ENCODE measurements around the gene STKLD1.
"Not testable (repeated sequence)": the region's sequence is repeated elsewhere in the genome, so short reads cannot be mapped to it uniquely, and the experiment has no call there.

STKLD1 gene

GRCh38 chr9:133440874-133441273 is 64.7 kb downstream of the STKLD1 start:
- no peaks in the 10 kb centered on the region for H3K27me3 ChIP-seq (ENCODE audit: insufficient read depth, low read length)
- no peak overlapping the region for H2AFZ ChIP-seq (ENCODE audit: low read depth, low read length)
- no peak overlapping the region for H3K4me3 ChIP-seq (ENCODE audit: low read length)
- no peaks in the 10 kb centered on the region for H3K9me3 ChIP-seq (ENCODE audit: low read length)
- no peaks in the 10 kb centered on the region for H3K36me3 ChIP-seq (ENCODE audit: insufficient read depth, low read length)
- no peaks in the 10 kb centered on the region for H3K4me1 ChIP-seq (ENCODE audit: insufficient read depth, low read length)

- H2AFZ ChIP-seq (ENCODE audit: low read depth, low read length) = no peak overlapping the region
- H3K36me3 ChIP-seq (ENCODE audit: insufficient read depth, low read length) = no peaks in the 10 kb centered on the region
- H3K27me3 ChIP-seq (ENCODE audit: insufficient read depth, low read length) = no peaks in the 10 kb centered on the region
- H3K4me1 ChIP-seq (ENCODE audit: insufficient read depth, low read length) = no peaks in the 10 kb centered on the region
- no peaks in the 10 kb centered on the region for H3K9me3 ChIP-seq (ENCODE audit: low read length)
- H3K4me3 ChIP-seq (ENCODE audit: low read length) = no peak overlapping the region
These were observed 65.4 kb downstream of the STKLD1 start for GRCh38 chr9:133441571-133441970.

GRCh38 chr9:133443248-133443647 is 67.1 kb downstream of the STKLD1 start:
- no peaks in the 10 kb centered on the region for H3K4me1 ChIP-seq (ENCODE audit: insufficient read depth, low read length)
- no peak overlapping the region for H3K4me3 ChIP-seq (ENCODE audit: low read length)
- H3K9me3 ChIP-seq (ENCODE audit: low read length) = no peaks in the 10 kb centered on the region
- H3K36me3 ChIP-seq (ENCODE audit: insufficient read depth, low read length) = no peaks in the 10 kb centered on the region
- no peak overlapping the region for H2AFZ ChIP-seq (ENCODE audit: low read depth, low read length)
- H3K27me3 ChIP-seq (ENCODE audit: insufficient read depth, low read length) = no peaks in the 10 kb centered on the region

GRCh38 chr9:133443982-133444381 is 67.8 kb downstream of the STKLD1 start:
- no peaks in the 10 kb centered on the region for H3K9me3 ChIP-seq (ENCODE audit: low read length)
- H2AFZ ChIP-seq (ENCODE audit: low read depth, low read length) = no peak overlapping the region
- H3K36me3 ChIP-seq (ENCODE audit: insufficient read depth, low read length) = no peaks in the 10 kb centered on the region
- no peak overlapping the region for H3K4me3 ChIP-seq (ENCODE audit: low read length)
- peaks cover under 1% of the 10 kb centered on the region for H3K4me1 ChIP-seq (ENCODE audit: insufficient read depth, low read length)
- H3K27me3 ChIP-seq (ENCODE audit: insufficient read depth, low read length) = no peaks in the 10 kb centered on the region

GRCh38 chr9:133445293-133445969 is 69.3 kb downstream of the STKLD1 start:
- no peaks in the 10 kb centered on the region for H3K36me3 ChIP-seq (ENCODE audit: insufficient read depth, low read length)
- H3K27me3 ChIP-seq (ENCODE audit: insufficient read depth, low read length) = no peaks in the 10 kb centered on the region
- peaks cover 3% of the 10 kb centered on the region for H3K4me1 ChIP-seq (ENCODE audit: insufficient read depth, low read length)
- H2AFZ ChIP-seq (ENCODE audit: low read depth, low read length) = no peak overlapping the region
- H3K4me3 ChIP-seq (ENCODE audit: low read length) = no peak overlapping the region
- no peaks in the 10 kb centered on the region for H3K9me3 ChIP-seq (ENCODE audit: low read length)

GRCh38 chr9:133448487-133448972 is 72.4 kb downstream of the STKLD1 start:
- H3K9me3 ChIP-seq (ENCODE audit: low read length) = no peaks in the 10 kb centered on the region
- H3K36me3 ChIP-seq (ENCODE audit: insufficient read depth, low read length) = no peaks in the 10 kb centered on the region
- no peak overlapping the region for H2AFZ ChIP-seq (ENCODE audit: low read depth, low read length)
- H3K4me3 ChIP-seq (ENCODE audit: low read length) = no peak overlapping the region
- H3K4me1 ChIP-seq (ENCODE audit: insufficient read depth, low read length) = peaks cover 3% of the 10 kb centered on the region
- no peaks in the 10 kb centered on the region for H3K27me3 ChIP-seq (ENCODE audit: insufficient read depth, low read length)

- Histone ChIP-seq H3K4me3 (ENCODE audit: low read length) (no peak overlapping the region), H3K4me1 (ENCODE audit: insufficient read depth, low read length) (peaks cover 3% of the 10 kb centered on the region), H3K36me3 (ENCODE audit: insufficient read depth, low read length) (no peaks in the 10 kb centered on the region), H3K9me3 (ENCODE audit: low read length) (no peaks in the 10 kb centered on the region), H3K27me3 (ENCODE audit: insufficient read depth, low read length) (no peaks in the 10 kb centered on the region), H2AFZ (ENCODE audit: low read depth, low read length) (no peak overlapping the region)
These were observed 73.6 kb downstream of the STKLD1 start for GRCh38 chr9:133449760-133450159.

GRCh38 chr9:133451865-133452264 is 75.7 kb downstream of the STKLD1 start:
- not testable (repeated sequence) for H3K9me3 ChIP-seq (ENCODE audit: low read length); H2AFZ ChIP-seq (ENCODE audit: low read depth, low read length); H3K27me3 ChIP-seq (ENCODE audit: insufficient read depth, low read length)

GRCh38 chr9:133452562-133452961 is 76.4 kb downstream of the STKLD1 start:
- H3K9me3 ChIP-seq (ENCODE audit: low read length) = no peaks in the 10 kb centered on the region
- no peaks in the 10 kb centered on the region for H3K27me3 ChIP-seq (ENCODE audit: insufficient read depth, low read length)
- peaks cover 3% of the 10 kb centered on the region for H3K4me1 ChIP-seq (ENCODE audit: insufficient read depth, low read length)
- H2AFZ ChIP-seq (ENCODE audit: low read depth, low read length) = no peak overlapping the region
- no peaks in the 10 kb centered on the region for H3K36me3 ChIP-seq (ENCODE audit: insufficient read depth, low read length)
- no peak overlapping the region for H3K4me3 ChIP-seq (ENCODE audit: low read length)

More at GRCh38 chr9:133451865-133452264, 75.7 kb downstream of the STKLD1 start:
- not testable (repeated sequence) for H3K36me3 ChIP-seq (ENCODE audit: insufficient read depth, low read length); H3K4me1 ChIP-seq (ENCODE audit: insufficient read depth, low read length); H3K4me3 ChIP-seq (ENCODE audit: low read length)

GRCh38 chr9:133453651-133454050 is 77.5 kb downstream of the STKLD1 start:
- H3K27me3 ChIP-seq (ENCODE audit: insufficient read depth, low read length) = no peaks in the 10 kb centered on the region
- H2AFZ ChIP-seq (ENCODE audit: low read depth, low read length) = no peak overlapping the region
- no peak overlapping the region for H3K4me3 ChIP-seq (ENCODE audit: low read length)
- no peaks in the 10 kb centered on the region for H3K9me3 ChIP-seq (ENCODE audit: low read length)
- peaks cover 5% of the 10 kb centered on the region for H3K4me1 ChIP-seq (ENCODE audit: insufficient read depth, low read length)
- no peaks in the 10 kb centered on the region for H3K36me3 ChIP-seq (ENCODE audit: insufficient read depth, low read length)

GRCh38 chr9:133454325-133454724 is 78.2 kb downstream of the STKLD1 start:
- Histone ChIP-seq H3K4me1 (ENCODE audit: insufficient read depth, low read length) (peaks cover 8% of the 10 kb centered on the region), H3K27me3 (ENCODE audit: insufficient read depth, low read length) (no peaks in the 10 kb centered on the region), H3K36me3 (ENCODE audit: insufficient read depth, low read length) (no peaks in the 10 kb centered on the region), H2AFZ (ENCODE audit: low read depth, low read length) (no peak overlapping the region), H3K4me3 (ENCODE audit: low read length) (no peak overlapping the region), H3K9me3 (ENCODE audit: low read length) (no peaks in the 10 kb centered on the region)

- no peaks in the 10 kb centered on the region for H3K9me3 ChIP-seq (ENCODE audit: low read length)
These were observed 78.9 kb downstream of the STKLD1 start for GRCh38 chr9:133454943-133455673.

More at GRCh38 chr9:133454943-133455673, 78.9 kb downstream of the STKLD1 start:
- Histone ChIP-seq H3K4me1 (ENCODE audit: insufficient read depth, low read length) (peaks cover 8% of the 10 kb centered on the region), H3K27me3 (ENCODE audit: insufficient read depth, low read length) (no peaks in the 10 kb centered on the region), H3K36me3 (ENCODE audit: insufficient read depth, low read length) (no peaks in the 10 kb centered on the region), H2AFZ (ENCODE audit: low read depth, low read length) (no peak overlapping the region), H3K4me3 (ENCODE audit: low read length) (no peak overlapping the region)

Data from neuron (in vitro differentiated cells).